ENCODE measurements around the gene FRMD4A.

GRCh38 chr10:13721486-13721885 lies 609.2 kb downstream of the FRMD4A start:
- no peak for TF ChIP-seq CTCF (IDR thresholded peaks at IDR 0.05; ENCODE audit: poor library complexity)
- TF ChIP-seq EZH2 (IDR thresholded peaks at IDR 0.05; ENCODE audit: borderline replicate concordance), result no peak
- TF ChIP-seq EZH2phosphoT487 (IDR thresholded peaks at IDR 0.05; ENCODE audit: low read depth, severe bottlenecking, unreplicated experiment), result no peak

Data from hepatocyte (in vitro differentiated cells).